Body of pancreas (tissue), 4 donors: ENCODE measurements around the gene HCN3.

Experiments
- CTCF ChIP-seq, 7 experiments: fragments of 450-650 bp in 4 of 7; fragments of 200-600 bp in 3 of 7; sonication (generic) in 3 of 7; IDR thresholded peaks; one replicate each; pipeline ENCODE4 v1.5.1; 2016 to 2019; ENCODE audit warnings: antibody characterized with exemption in 7 of 7
- POLR2A ChIP-seq, 3 donors: fragments of 450-650 bp; IDR thresholded peaks; one replicate each; pipeline ENCODE4 v1.6.1; 2016; ENCODE audit warnings: antibody characterized with exemption in 3 of 3, mild to moderate bottlenecking in 2 of 3

DNA sequence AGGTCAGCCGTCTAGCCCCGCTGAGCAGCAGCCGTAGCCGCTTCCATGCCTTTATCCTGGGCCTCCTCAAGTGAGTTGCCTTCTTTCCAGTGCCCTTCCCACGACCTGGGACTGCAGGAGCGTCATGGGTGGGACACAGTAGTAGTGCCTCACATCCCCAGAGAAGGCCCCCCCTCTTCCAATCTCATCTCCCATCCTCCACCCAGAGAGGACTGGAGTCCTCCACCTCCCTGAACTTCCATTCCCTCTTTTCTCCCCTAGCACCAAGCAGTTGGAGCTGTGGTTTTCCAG is 48.3 kb downstream of the HCN3 start:
- TF ChIP-seq CTCF (IDR thresholded peaks at IDR 0.05) (no peak), POLR2A (IDR thresholded peaks at IDR 0.05) (no peak)
